Ovary (tissue), 9 donors: ENCODE results near the gene NWD2. TPM values are rescaled to one million over a fixed set of nuclear protein-coding genes. Genes with fewer than 3 reads are reported as not detected.
"Not testable (repeated sequence)": the region's sequence is repeated elsewhere in the genome, so short reads cannot be mapped to it uniquely, and the experiment has no call there.

Source experiments
- DNase-seq, 5 donors: peaks; one replicate each; pipeline ENCODE4 v3.0.0-alpha.2; 2019 to 2020
- H3K27ac ChIP-seq, 2 donors: fragments of 200-600 bp; one replicate each; pipeline versions ENCODE4 v1.5.1 to v1.8.0; 2019 to 2022
- H3K27me3 ChIP-seq: fragments of 200-600 bp; one replicate; pipeline ENCODE4 v1.8.0; 2022
- H3K36me3 ChIP-seq: fragments of 200-600 bp; sonication (generic); one replicate; pipeline ENCODE4 v1.5.1; 2019
- H3K4me1 ChIP-seq: one replicate; pipeline ENCODE4 v1.8.1; 2013; ENCODE audit warnings: mild to moderate bottlenecking, moderate library complexity; ENCODE audit not compliant: insufficient read depth
- H3K4me3 ChIP-seq: fragments of 200-600 bp; sonication (generic); one replicate; pipeline ENCODE4 v1.5.1; 2017
- H3K9me3 ChIP-seq, 2 donors: fragments of 200-600 bp in 1 of 2; sonication (generic) in 1 of 2; one replicate each; pipeline versions ENCODE4 v1.5.1 to v1.8.1; 2013 to 2019; ENCODE audit warnings: mild to moderate bottlenecking in 1 of 2, moderate library complexity in 1 of 2
- CTCF ChIP-seq, 3 donors: fragments of 450-650 bp in 2 of 3; fragments of 200-600 bp in 1 of 3; IDR thresholded peaks; one replicate each; pipeline versions ENCODE4 v1.5.1 to v1.8.0; 2016 to 2022; ENCODE audit warnings: antibody characterized with exemption in 3 of 3, mild to moderate bottlenecking in 1 of 3
- EP300 ChIP-seq: sonication (generic); formaldehyde crosslinking; IDR thresholded peaks from one replicate; pipeline ENCODE4 v1.6.1; 2017; ENCODE audit warnings: antibody characterized with exemption
- POLR2A ChIP-seq: fragments of 450-650 bp; IDR thresholded peaks from one replicate; pipeline ENCODE4 v1.6.1; 2017; ENCODE audit warnings: antibody characterized with exemption, mild to moderate bottlenecking, moderate library complexity
- WGBS, 3 donors: extraction: QIAGEN DNeasy Blood & Tissue Kit in 1 of 3; methylation state at CpG; one replicate each; pipeline versions ENCODE4 v1.1.5 to v1.1.7; 2013 to 2017; 5-methylcytosine and 5-hydroxymethylcytosine counted together
- intact Hi-C, 4 donors: fragments of 100-400 bp; cut with DNase I; formaldehyde crosslinking; loops; one replicate each; pipeline versions ENCODE4 v1.11.0 to v1.15.1; 2022 to 2023
- microRNA-seq, 3 donors: library from miRNA; unstranded; fragments of <30 nt; microRNA quantifications; one replicate each; pipeline versions ENCODE4 to v1.2.0, GENCODE V29; 2019 to 2020
- polyA plus RNA-seq, 2 donors: library from polyadenylated mRNA; stranded (reverse); fragments of 200-250 nt in 1 of 2; fragments of 350-450 nt in 1 of 2; fragmentation: Illumina TruSeq in 1 of 2; extraction: RNeasy Lipid Tissue Mini Kit (QIAGEN cat#74804) in 1 of 2; gene quantifications; one replicate each; pipeline ENCODE4 v1.2.3, GENCODE V29; 2013 to 2014
- small RNA-seq: library from RNA; depleted of rRNA; stranded (forward); fragments of <200 nt; gene quantifications from one replicate; pipeline ENCODE3, GENCODE V24; 2016
- total RNA-seq, 7 donors: library from RNA; depleted of rRNA in 2 of 7; stranded (reverse); fragments of >200 nt in 2 of 7; fragmentation: NEBNext Ultra II Directional in 3 of 7; extraction: Animal tissue kit (Norgen Biotek cat#: 25700) in 3 of 7; gene quantifications; one replicate each; pipeline versions ENCODE4 v1.1.0 to v1.2.4, GENCODE V29; 2016 to 2023
- donor health status: DM: no; HTN: no; CAD: no; lungs with moderate emphysema.
- donor health status: DM: no; HTN: no; CAD: no.
- donor health status: Bipolar disorder and iron deficiency.
- donor health status: DM: yes; HTN: yes; CAD: no.
- donor health status: DM: no; HTN: no; CAD: no.
- donor health status: DM: yes; HTN: yes; CAD: no.

Gene NWD2
- total and polyA plus RNA-seq, 9 donors, result 0.01 to 0.11 TPM; not detected in 7

DNA sequence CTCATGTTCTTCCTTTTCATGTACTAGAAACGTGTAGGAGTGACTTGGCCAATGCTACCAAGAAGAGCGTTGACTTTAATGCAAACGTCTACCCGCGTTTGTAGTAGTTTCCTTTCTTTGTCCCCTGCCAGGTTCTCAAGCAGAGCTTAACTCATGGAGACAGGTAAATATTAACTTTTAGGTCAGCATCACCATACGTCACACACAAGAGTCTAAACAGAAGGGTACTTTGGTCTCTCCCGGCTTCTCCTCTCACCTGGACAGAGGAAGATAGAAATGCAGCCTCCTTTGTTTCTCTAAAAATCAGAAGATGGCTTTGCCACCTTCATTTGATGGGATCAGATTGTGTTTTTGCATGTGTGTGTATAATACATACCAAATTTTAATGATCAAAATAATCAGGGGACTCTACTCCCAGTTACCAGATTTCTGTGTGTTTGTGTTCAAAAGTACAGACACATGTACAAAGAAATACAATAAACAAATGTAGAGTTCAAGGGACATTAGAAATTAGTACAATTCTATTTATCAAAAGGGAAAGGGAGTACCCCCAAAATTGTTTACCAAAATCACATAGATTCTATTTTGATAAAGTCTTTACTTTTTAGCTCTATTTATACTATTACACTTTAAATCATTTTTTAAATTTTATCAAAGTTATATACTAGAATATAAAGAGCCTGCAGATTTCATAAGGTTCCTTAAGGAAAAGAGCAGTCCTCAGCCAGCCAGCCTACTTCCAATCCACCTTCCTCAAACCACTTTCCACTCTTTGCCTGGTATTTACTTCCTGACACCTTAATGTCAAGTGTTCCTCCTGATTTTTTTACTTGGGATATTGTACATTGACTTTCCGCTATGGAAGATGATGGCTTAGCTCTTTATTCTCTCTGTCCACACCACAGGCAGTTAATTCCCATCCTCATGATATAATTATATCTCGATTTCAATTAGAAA is 246.1 kb downstream of the NWD2 start:
- no peak for TF ChIP-seq EP300
- TF ChIP-seq CTCF (IDR thresholded peaks at IDR 0.05), result no peak
- no peak for TF ChIP-seq POLR2A
- intact Hi-C loops, result no loop called here
- H3K4me3 ChIP-seq, result no peak overlapping the region
- H3K36me3 ChIP-seq, result no peaks in the 10 kb centered on the region
- no peak overlapping the region for H3K27ac ChIP-seq
- H3K27me3 ChIP-seq, result no peaks in the 10 kb centered on the region
- no peaks in the 10 kb centered on the region for H3K4me1 ChIP-seq
- H3K9me3 ChIP-seq, result no peaks in the 10 kb centered on the region
- DNase-seq, result no peak
- WGBS, 3 donors, result 78 to 88% (median 83%) methylated on average over 9 of the region's 9 CpGs

DNA sequence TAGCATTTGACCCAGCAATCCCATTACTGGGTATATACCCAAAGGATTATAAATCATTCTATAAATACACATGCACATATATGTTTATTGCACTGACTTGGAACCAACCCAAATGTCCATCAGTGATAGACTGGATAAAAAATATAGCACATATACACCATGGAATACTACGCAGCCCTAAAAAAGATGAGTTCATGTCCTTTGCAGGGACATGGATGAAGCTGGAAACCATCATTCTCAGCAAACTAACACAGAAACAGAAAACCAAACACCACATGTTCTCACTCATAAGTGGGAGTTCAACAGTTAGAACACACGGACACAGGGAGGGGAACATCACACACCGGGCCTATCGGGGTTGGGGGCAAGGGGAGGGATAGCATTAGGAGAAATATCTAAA is 250.8 kb downstream of the NWD2 start:
- H3K4me3 ChIP-seq, H3K27ac ChIP-seq, intact Hi-C loops, H3K36me3 ChIP-seq, DNase-seq, H3K27me3 ChIP-seq, H3K4me1 ChIP-seq, H3K9me3 ChIP-seq: not testable (repeated sequence)
- WGBS, 3 donors, result 93 to 96% (median 93%) methylated on average over 4 of the region's 4 CpGs

Small RNA genes lying within 50 kb of the gene (microRNA-seq; reads per million reads assigned to microRNA genes)
- 0 reads per million in 3 donors for gene MIR4801

Small RNA genes lying within 50 kb of the gene (small RNA-seq; reads per million reads assigned to genes)
- not detected for gene MIR4801
